ENCODE results near the gene GGTLC2. TPM values are rescaled to one million over a fixed set of nuclear protein-coding genes. Genes with fewer than 3 reads are reported as not detected.
"Not testable (repeated sequence)": the region's sequence is repeated elsewhere in the genome, so short reads cannot be mapped to it uniquely, and the experiment has no call there.

The GGTLC2 gene
- not detected in 2 replicates for total RNA-seq (2022)
- Bru-seq, nascent RNA = not detected
- not detected for BruChase-seq, experiment 1, labeled RNA remaining after a 6-hour chase
- percentile 18 among the genes with signal in this experiment for BruChase-seq, experiment 2, labeled RNA remaining after a 2-hour chase
- long read RNA-seq = 0 reads

- H3K27me3 Mint-ChIP-seq (ENCODE audit: unreplicated experiment); H3K27ac Mint-ChIP-seq (ENCODE audit: unreplicated experiment); H3K4me3 Mint-ChIP-seq (ENCODE audit: low read depth, unreplicated experiment); BruUV-seq (replicated peaks); H3K4me1 Mint-ChIP-seq (ENCODE audit: low read depth, unreplicated experiment); CTCF ChIA-PET; intact Hi-C loops (cut with micrococcal nuclease; ENCODE audit: unreplicated experiment); DNase-seq; H3K9me3 Mint-ChIP-seq (ENCODE audit: low read depth, unreplicated experiment); H3K36me3 Mint-ChIP-seq (ENCODE audit: insufficient read depth, unreplicated experiment): not testable (repeated sequence)
Observed at GRCh38 chr22:22644314-22644713, at the start of gene GGTLC2. Gene GGTLC2, plus strand, starts transcription at chr22:22644614. Its CDS starts 1,732 bp downstream, at chr22:22646346.

- no TSS peak for BruUV-seq (replicated peaks)
- no peak for TF ChIP-seq CTCF (IDR thresholded peaks at IDR 0.05; ENCODE audit: unreplicated experiment)
- no peak for DNase-seq
- Mint-ChIP-seq H3K4me3 (ENCODE audit: low read depth, unreplicated experiment) (no peak overlapping the region), H3K27ac (ENCODE audit: unreplicated experiment) (no peak overlapping the region), H3K4me1 (ENCODE audit: low read depth, unreplicated experiment) (no peaks in the 10 kb centered on the region), H3K36me3 (ENCODE audit: insufficient read depth, unreplicated experiment) (no peaks in the 10 kb centered on the region), H3K27me3 (ENCODE audit: unreplicated experiment) (peaks cover 89% of the 10 kb centered on the region), H3K9me3 (ENCODE audit: low read depth, unreplicated experiment) (no peaks in the 10 kb centered on the region)
- intact Hi-C loops (cut with micrococcal nuclease; ENCODE audit: unreplicated experiment) = no loop called here
- CTCF ChIA-PET = no interaction called here
Observed at GRCh38 chr22:22595001-22595835, 49.2 kb upstream of the GGTLC2 start.

- DNase-seq = no peak
- CTCF ChIA-PET = interaction anchor here (1.0 kb wide), 1 partner anchor 11 kb away, joined by 3 read pairs; no protein-coding TSS in a partner anchor
- intact Hi-C loops (cut with micrococcal nuclease; ENCODE audit: unreplicated experiment) = no loop called here
- Mint-ChIP-seq H3K27ac (ENCODE audit: unreplicated experiment) (no peak overlapping the region), H3K4me1 (ENCODE audit: low read depth, unreplicated experiment) (no peaks in the 10 kb centered on the region), H3K4me3 (ENCODE audit: low read depth, unreplicated experiment) (no peak overlapping the region), H3K36me3 (ENCODE audit: insufficient read depth, unreplicated experiment) (no peaks in the 10 kb centered on the region), H3K9me3 (ENCODE audit: low read depth, unreplicated experiment) (no peaks in the 10 kb centered on the region), H3K27me3 (ENCODE audit: unreplicated experiment) (peaks cover 81% of the 10 kb centered on the region)
- no TSS peak for BruUV-seq (replicated peaks)
- no peak for TF ChIP-seq CTCF (IDR thresholded peaks at IDR 0.05; ENCODE audit: unreplicated experiment)
Observed at GRCh38 chr22:22598144-22598543, 46.3 kb upstream of the GGTLC2 start.

- H3K4me1 Mint-ChIP-seq (ENCODE audit: low read depth, unreplicated experiment) = no peaks in the 10 kb centered on the region
- TF ChIP-seq CTCF (IDR thresholded peaks at IDR 0.05; ENCODE audit: unreplicated experiment) = no peak
- H3K27me3 Mint-ChIP-seq (ENCODE audit: unreplicated experiment) = peaks cover 83% of the 10 kb centered on the region
- H3K27ac Mint-ChIP-seq (ENCODE audit: unreplicated experiment) = no peak overlapping the region
- BruUV-seq (replicated peaks) = no TSS peak
- CTCF ChIA-PET = interaction anchor here (0.6 kb wide), 1 partner anchor 9 kb away, joined by 3 read pairs; no protein-coding TSS in a partner anchor
- no peaks in the 10 kb centered on the region for H3K9me3 Mint-ChIP-seq (ENCODE audit: low read depth, unreplicated experiment)
- intact Hi-C loops (cut with micrococcal nuclease; ENCODE audit: unreplicated experiment) = no loop called here
- no peak overlapping the region for H3K4me3 Mint-ChIP-seq (ENCODE audit: low read depth, unreplicated experiment)
- no peaks in the 10 kb centered on the region for H3K36me3 Mint-ChIP-seq (ENCODE audit: insufficient read depth, unreplicated experiment)
- no peak for DNase-seq
Observed at GRCh38 chr22:22599248-22599647, 45.2 kb upstream of the GGTLC2 start.
